GM12878 (cell line): ENCODE measurements around the gene BRAT1.

ENCODE experiments used
- CEBPB ChIP-seq, 2 experiments: fragments of 150-350 bp in 1 of 2; IDR thresholded peaks; 2 replicates each; pipeline ENCODE4 v1.6.1; 2012 to 2014; ENCODE audit warnings: low read depth in 2 of 2, low read length in 2 of 2, borderline replicate concordance in 1 of 2, inconsistent platforms in 1 of 2
- CREM ChIP-seq: IDR thresholded peaks from 2 replicates; pipeline ENCODE4 v1.6.1; 2014; ENCODE audit warnings: antibody characterized with exemption, low read depth
- CTCF ChIP-seq, 3 experiments: IDR thresholded peaks in 2 of 3; conservative IDR thresholded peaks in 1 of 3; 2 replicates each; pipeline ENCODE4 v1.5.1; 2011; ENCODE audit warnings: low read depth in 3 of 3, low read length in 3 of 3, mild to moderate bottlenecking in 3 of 3, control low read depth in 2 of 3, moderate library complexity in 2 of 3, inconsistent platforms in 1 of 3, mixed read lengths in 1 of 3; ENCODE audit not compliant: control insufficient read depth in 2 of 3, insufficient read depth in 1 of 3; ENCODE audit errors: extremely low read depth in 1 of 3
- EGR1 ChIP-seq, 2 experiments: IDR thresholded peaks; 1 replicate in 1 of 2; 2 replicates in 1 of 2; pipeline ENCODE4 v1.6.1; 2011 to 2012; ENCODE audit warnings: low read depth in 2 of 2, low read length in 2 of 2, borderline replicate concordance in 1 of 2, mild to moderate bottlenecking in 1 of 2, moderate library complexity in 1 of 2
- POLR2AphosphoS5 ChIP-seq: IDR thresholded peaks from 2 replicates; pipeline ENCODE4 v1.6.1; 2011; ENCODE audit warnings: mild to moderate bottlenecking, low read length, inconsistent platforms
- RAD21 ChIP-seq: IDR thresholded peaks from 2 replicates; pipeline ENCODE4 v1.6.1; 2011; ENCODE audit warnings: mild to moderate bottlenecking, low read depth, low read length, moderate library complexity; ENCODE audit not compliant: insufficient read depth
- SP1 ChIP-seq: IDR thresholded peaks from one replicate; pipeline ENCODE4 v1.6.1; 2011; ENCODE audit warnings: low read depth, low read length
- TF ChIP-seq, protein P1 (sequence below): IDR thresholded peaks from 2 replicates; pipeline ENCODE4 v1.6.1; 2012; ENCODE audit warnings: low read depth, low read length, improper control_type of control experiment

GRCh38 chr7:2583798-2584580 lies 28.7 kb upstream of the BRAT1 start:
- TF ChIP-seq, protein P1, sequence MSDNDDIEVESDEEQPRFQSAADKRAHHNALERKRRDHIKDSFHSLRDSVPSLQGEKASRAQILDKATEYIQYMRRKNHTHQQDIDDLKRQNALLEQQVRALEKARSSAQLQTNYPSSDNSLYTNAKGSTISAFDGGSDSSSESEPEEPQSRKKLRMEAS: no peak
- TF ChIP-seq CTCF (IDR thresholded peaks at IDR 0.05 in 2 of 3, conservative IDR thresholded peaks at IDR 0.05 in 1 of 3; ENCODE audit: control insufficient read depth in 2 of 3, extremely low read depth in 1 of 3, insufficient read depth in 1 of 3, low read depth in 3 of 3, low read length in 3 of 3): no peak
- no peak for TF ChIP-seq EGR1 (IDR thresholded peaks at IDR 0.05; ENCODE audit: borderline replicate concordance in 1 of 2, low read depth in 2 of 2, low read length in 2 of 2)
- no peak for TF ChIP-seq RAD21
- no peak for TF ChIP-seq SP1
- TF ChIP-seq CEBPB (IDR thresholded peaks at IDR 0.05; ENCODE audit: borderline replicate concordance in 1 of 2, low read depth in 2 of 2, low read length in 2 of 2): no peak
- no peak for TF ChIP-seq POLR2AphosphoS5
- no peak for TF ChIP-seq CREM
